H1 (cell line): Measurements from ENCODE around the gene LYVE1. TPM values are rescaled to one million over a fixed set of nuclear protein-coding genes. Genes with fewer than 3 reads are reported as not detected.

Experiments
- CTCF ChIA-PET: fragments of 300-600 bp; sonication (Branson Sonifier 250); formaldehyde crosslinking; loops from one replicate; lab custom pipeline; 2021; ENCODE audit not compliant: partially characterized antibody; lab: Charles Lee
- POLR2A ChIA-PET: fragments of 300-600 bp; sonication (Branson Sonifier 250); formaldehyde crosslinking; loops from one replicate; lab custom pipeline; 2021; ENCODE audit warnings: inconsistent platforms; ENCODE audit not compliant: partially characterized antibody; lab: Charles Lee
- DNase-seq, 2 experiments: peaks; one replicate each; pipeline versions ENCODE4 v3.0.0 to v3.0.0-alpha.2; 2010 to 2022; ENCODE audit warnings: low spot score in 2 of 2, low read depth in 1 of 2, mixed read lengths in 1 of 2
- FAIRE-seq: peaks from 2 replicates; lab custom pipeline; 2011; peaks lifted over from hg19 to GRCh38; lab: Jason Lieb, UNC
- H2AFZ ChIP-seq: 2 replicates; pipeline ENCODE4 v1.8.1; 2012; ENCODE audit warnings: low read length, inconsistent platforms
- H2AK5ac ChIP-seq: 2 replicates; pipeline ENCODE4 v1.6.1; 2013; ENCODE audit warnings: low read depth, low read length
- H2BK120ac ChIP-seq: replicated peaks from 2 replicates; pipeline ENCODE3; 2013; ENCODE audit warnings: low read depth, low read length, inconsistent platforms
- H2BK12ac ChIP-seq: 2 replicates; pipeline ENCODE4 v1.6.1; 2013; ENCODE audit warnings: low read depth, low read length
- H2BK15ac ChIP-seq: 2 replicates; pipeline ENCODE4 v1.6.1; 2013; ENCODE audit warnings: low read length
- H2BK20ac ChIP-seq: 2 replicates; pipeline ENCODE4 v1.6.1; 2013; ENCODE audit warnings: low read length
- H2BK5ac ChIP-seq: 2 replicates; pipeline ENCODE4 v1.6.1; 2013; ENCODE audit warnings: low read depth, low read length
- H3K14ac ChIP-seq: 2 replicates; pipeline ENCODE4 v1.6.1; 2013; ENCODE audit warnings: inconsistent platforms; ENCODE audit not compliant: insufficient read length
- H3K18ac ChIP-seq: 2 replicates; pipeline ENCODE4 v1.6.1; 2013; ENCODE audit warnings: low read length; ENCODE audit errors: extremely low read depth
- H3K23ac ChIP-seq: 2 replicates; pipeline ENCODE4 v1.6.1; 2013; ENCODE audit warnings: inconsistent platforms; ENCODE audit not compliant: insufficient read length
- H3K23me2 ChIP-seq: 2 replicates; pipeline ENCODE4 v1.6.1; 2013; ENCODE audit warnings: low read depth, low read length
- H3K27ac ChIP-seq: 2 replicates; pipeline ENCODE4 v1.6.1; 2011; ENCODE audit warnings: low read depth, low read length, inconsistent platforms
- H3K27me3 ChIP-seq, 4 experiments: replicated peaks in 1 of 4; 1 replicate in 1 of 4; 2 replicates in 3 of 4; pipeline versions ENCODE4 v1.6.1 to v1.8.1; 2011 to 2013; ENCODE audit warnings: low read length in 3 of 4, mild to moderate bottlenecking in 3 of 4, inconsistent platforms in 2 of 4, mixed read lengths in 2 of 4, moderate library complexity in 1 of 4; ENCODE audit not compliant: control insufficient read depth in 3 of 4, insufficient read depth in 3 of 4; ENCODE audit errors: extremely low read depth in 1 of 4
- H3K36me3 ChIP-seq, 4 experiments: 2 replicates each; pipeline versions ENCODE4 v1.6.1 to v1.8.1; 2011 to 2013; ENCODE audit warnings: mild to moderate bottlenecking in 4 of 4, low read length in 3 of 4, moderate library complexity in 2 of 4, control low read depth in 1 of 4, inconsistent platforms in 1 of 4; ENCODE audit not compliant: insufficient read depth in 4 of 4, control insufficient read depth in 2 of 4
- H3K4ac ChIP-seq: replicated peaks from 2 replicates; pipeline ENCODE3; 2013; ENCODE audit warnings: low read length, low read depth, mixed read lengths, inconsistent platforms; ENCODE audit not compliant: insufficient read length
- H3K4me1 ChIP-seq, 4 experiments: replicated peaks in 1 of 4; 1 replicate in 1 of 4; 2 replicates in 3 of 4; pipeline versions ENCODE4 v1.6.1 to v1.8.1; 2011 to 2013; ENCODE audit warnings: low read length in 3 of 4, inconsistent platforms in 2 of 4, mixed read lengths in 1 of 4; ENCODE audit not compliant: insufficient read depth in 4 of 4, control insufficient read depth in 3 of 4
- H3K4me2 ChIP-seq, 2 experiments: 2 replicates each; pipeline versions ENCODE4 v1.6.1 to v1.8.1; 2011 to 2013; ENCODE audit warnings: low read depth in 2 of 2, low read length in 2 of 2, control low read depth in 1 of 2, inconsistent platforms in 1 of 2, mild to moderate bottlenecking in 1 of 2; ENCODE audit not compliant: insufficient read depth in 1 of 2
- H3K4me3 ChIP-seq, 4 experiments: fragments of 200-600, 300-600 bp in 1 of 4; sonication (generic), shearing (Covaris generic), sonication (Bioruptor Twin) in 1 of 4; 2 replicates each; pipeline versions ENCODE4 v1.5.1 to v1.8.1; 2011 to 2016; ENCODE audit warnings: low read length in 4 of 4, low read depth in 3 of 4, control low read depth in 2 of 4, inconsistent platforms in 2 of 4, mild to moderate bottlenecking in 2 of 4, mixed read lengths in 1 of 4, moderate library complexity in 1 of 4; ENCODE audit not compliant: insufficient read depth in 2 of 4; ENCODE audit errors: extremely low read depth in 1 of 4
- H3K56ac ChIP-seq: replicated peaks from 2 replicates; pipeline ENCODE3; 2013; ENCODE audit warnings: low read depth, mild to moderate bottlenecking, mixed read lengths, low read length, inconsistent platforms; ENCODE audit not compliant: insufficient read length
- H3K79me1 ChIP-seq: 2 replicates; pipeline ENCODE4 v1.6.1; 2013; ENCODE audit warnings: low read depth, low read length, control low read depth
- H3K79me2 ChIP-seq, 2 experiments: 2 replicates each; pipeline versions ENCODE4 v1.6.1 to v1.8.1; 2012 to 2013; ENCODE audit warnings: low read length in 2 of 2, mild to moderate bottlenecking in 2 of 2, inconsistent platforms in 1 of 2; ENCODE audit not compliant: insufficient read depth in 2 of 2, control insufficient read depth in 1 of 2
- H3K9ac ChIP-seq, 4 experiments: replicated peaks in 1 of 4; 1 replicate in 1 of 4; 2 replicates in 3 of 4; pipeline versions ENCODE4 v1.6.1 to v1.8.1; 2011 to 2013; ENCODE audit warnings: low read depth in 3 of 4, low read length in 3 of 4, control low read depth in 2 of 4, mild to moderate bottlenecking in 2 of 4, moderate library complexity in 2 of 4, inconsistent platforms in 1 of 4; ENCODE audit errors: extremely low read depth in 1 of 4
- H3K9me3 ChIP-seq, 2 experiments: 2 replicates each; pipeline versions ENCODE4 v1.6.1 to v1.8.1; 2012 to 2013; ENCODE audit warnings: mild to moderate bottlenecking in 2 of 2, moderate library complexity in 2 of 2, control low read depth in 1 of 2, inconsistent platforms in 1 of 2, low read depth in 1 of 2, low read length in 1 of 2, mixed read lengths in 1 of 2; ENCODE audit not compliant: insufficient read depth in 2 of 2
- H4K20me1 ChIP-seq, 2 experiments: replicated peaks in 1 of 2; 2 replicates each; pipeline versions ENCODE3 to v1.8.1; 2011 to 2013; ENCODE audit warnings: inconsistent platforms in 2 of 2, low read length in 2 of 2, mild to moderate bottlenecking in 1 of 2; ENCODE audit not compliant: insufficient read depth in 2 of 2, control insufficient read depth in 1 of 2
- H4K5ac ChIP-seq: 2 replicates; pipeline ENCODE4 v1.6.1; 2013; ENCODE audit warnings: low read length, low read depth, mixed read lengths, inconsistent platforms; ENCODE audit not compliant: insufficient read length
- H4K8ac ChIP-seq: 2 replicates; pipeline ENCODE4 v1.8.0; 2013; ENCODE audit warnings: mild to moderate bottlenecking, moderate library complexity, low read length, inconsistent platforms; ENCODE audit not compliant: insufficient read depth; ENCODE audit errors: extremely low read depth
- H4K91ac ChIP-seq: replicated peaks from 2 replicates; pipeline ENCODE3; 2013; ENCODE audit warnings: low read length, mixed read lengths, inconsistent platforms; ENCODE audit not compliant: insufficient read length
- BACH1 ChIP-seq: IDR thresholded peaks from 2 replicates; pipeline ENCODE4 v1.6.1; 2012; ENCODE audit warnings: low read length, improper control_type of control experiment
- CBX5 ChIP-seq: fragments of 300-800, 300-1000 bp; sonication (generic); IDR thresholded peaks from 2 replicates; pipeline ENCODE4 v1.7.1; 2016; ENCODE audit warnings: antibody characterized with exemption, low read length, low read depth
- KDM4A ChIP-seq: IDR thresholded peaks from one replicate; pipeline ENCODE4 v1.7.1; 2012; ENCODE audit warnings: low read depth, mild to moderate bottlenecking, moderate library complexity, low read length, inconsistent platforms; ENCODE audit not compliant: severe bottlenecking
- NANOG ChIP-seq: IDR thresholded peaks from 2 replicates; pipeline ENCODE4 v1.6.1; 2011; ENCODE audit warnings: low read length, low read depth, mild to moderate bottlenecking, inconsistent platforms; ENCODE audit not compliant: insufficient read depth, poor library complexity, severe bottlenecking
- POLR2AphosphoS5 ChIP-seq: IDR thresholded peaks from 2 replicates; pipeline ENCODE4 v1.6.1; 2011; ENCODE audit warnings: low read depth, low read length
- RAD21 ChIP-seq, 2 experiments: IDR thresholded peaks in 1 of 2; conservative IDR thresholded peaks in 1 of 2; 2 replicates each; pipeline ENCODE4 v1.6.1; 2011; ENCODE audit warnings: low read depth in 2 of 2, low read length in 2 of 2, improper control_type of control experiment in 1 of 2, inconsistent platforms in 1 of 2, mild to moderate bottlenecking in 1 of 2, moderate library complexity in 1 of 2
- SIN3A ChIP-seq, 2 experiments: IDR thresholded peaks in 1 of 2; conservative IDR thresholded peaks in 1 of 2; 2 replicates each; pipeline ENCODE4 v1.6.1; 2011 to 2012; ENCODE audit warnings: low read length in 2 of 2, improper control_type of control experiment in 1 of 2, low read depth in 1 of 2, mild to moderate bottlenecking in 1 of 2
- SP1 ChIP-seq: IDR thresholded peaks from 2 replicates; pipeline ENCODE4 v1.6.1; 2011; ENCODE audit warnings: low read depth, low read length
- SP4 ChIP-seq: IDR thresholded peaks from 2 replicates; pipeline ENCODE4 v1.6.1; 2012; ENCODE audit warnings: low read length, inconsistent platforms
- SRF ChIP-seq: IDR thresholded peaks from 2 replicates; pipeline ENCODE4 v1.6.1; 2011; ENCODE audit warnings: mild to moderate bottlenecking, low read depth, low read length, moderate library complexity
- WGBS, 2 experiments: shearing (Covaris generic) in 1 of 2; methylation state at CpG; one replicate each; pipeline versions ENCODE4 v1.1.6 to v1.1.7; 2013 to 2015; ENCODE audit warnings: low lambda C conversion rate in 2 of 2, mixed read lengths in 2 of 2, inconsistent platforms in 1 of 2, low coverage in 1 of 2, missing lambda C conversion rate in 1 of 2; ENCODE audit not compliant: insufficient replicate concordance in 2 of 2, insufficient coverage in 1 of 2, insufficient read length in 1 of 2; ENCODE audit errors: extremely low coverage in 1 of 2, missing lambda C conversion rate in 1 of 2; 5-methylcytosine and 5-hydroxymethylcytosine counted together
- polyA plus RNA-seq, 7 experiments: library from polyadenylated mRNA; depleted of rRNA in 3 of 7; stranded (reverse) in 5 of 7; unstranded in 2 of 7; fragments of >200 nt in 5 of 7; fragments of 200-250 nt in 2 of 7; gene quantifications; 1 replicate in 5 of 7; 2 replicates in 1 of 7; 4 replicates in 1 of 7; pipeline versions ENCODE4 v1.2.1 to v1.2.3, GENCODE V29; 2011 to 2013; ENCODE audit warnings: missing spikeins in 2 of 7, mixed read lengths in 2 of 7
- total RNA-seq: library from RNA; stranded (reverse); fragmentation: NEBNext Ultra II Directional; extraction: Animal tissue kit (Norgen Biotek cat#: 25700); gene quantifications from 2 replicates; pipeline ENCODE4 v1.2.1, GENCODE V29; 2021

Gene LYVE1
- total and polyA plus RNA-seq, 2 of the 8 experiments (the other 6 are each of a cell fraction or from before 2014, with no cell fraction given), result 0.09 TPM; not detected in 1

DNA sequence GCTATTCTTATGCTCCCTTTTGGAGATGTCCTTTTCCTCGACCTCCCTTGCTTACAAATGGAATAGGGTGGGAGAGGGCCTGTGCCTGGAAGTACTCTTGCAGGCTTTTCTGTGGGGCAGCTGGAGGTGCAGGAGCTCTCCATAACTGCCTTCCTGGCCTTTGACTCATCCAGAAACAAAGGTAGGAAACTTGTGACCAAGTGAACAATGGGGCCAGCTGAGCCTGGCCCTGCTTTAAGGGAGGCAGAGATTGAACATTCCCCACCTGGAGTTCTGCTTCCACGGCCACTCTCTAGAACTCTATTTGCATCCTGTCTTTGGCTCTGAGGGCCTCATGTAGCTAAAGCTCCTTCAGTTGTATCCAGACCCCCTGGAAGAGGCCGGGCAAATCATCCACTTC is 5.1 kb upstream of the LYVE1 start:
- WGBS, 2 experiments, result 86% methylated on average over 3 of the region's 3 CpGs; no CpG with 5 or more reads in 1 of the 2 experiments
- Histone ChIP-seq H3K4ac (no peak overlapping the region), H2BK5ac (no peak overlapping the region), H3K9me3 (no peaks in the 10 kb centered on the region), H4K8ac (no peak overlapping the region), H3K18ac (no peak overlapping the region), H2AK5ac (no peak overlapping the region), H3K27ac (no peak overlapping the region), H2AFZ (no peak overlapping the region), H3K4me3 (no peak overlapping the region), H4K20me1 (no peaks in the 10 kb centered on the region), H3K23ac (no peak overlapping the region), H3K4me2 (no peak overlapping the region), H2BK120ac (no peak overlapping the region), H4K91ac (no peak overlapping the region), H3K4me1 (peaks cover 0 to 4% (median 0%) of the 10 kb centered on the region in 4 experiments; a peak in 4 of 7 replicates), H3K14ac (no peak overlapping the region), H2BK12ac (no peak overlapping the region), H2BK15ac (no peak overlapping the region), H3K23me2 (no peaks in the 10 kb centered on the region), H3K79me1 (no peaks in the 10 kb centered on the region), H3K27me3 (no peaks in the 10 kb centered on the region), H2BK20ac (no peak overlapping the region), H3K79me2 (no peaks in the 10 kb centered on the region), H3K36me3 (no peaks in the 10 kb centered on the region), H3K56ac (no peak overlapping the region), H3K9ac (no peak overlapping the region), H4K5ac (no peak overlapping the region)
- TF ChIP-seq SP4 (no peak), NANOG (no peak), SIN3A (conservative IDR thresholded peaks at IDR 0.05 in 1 of 2, IDR thresholded peaks at IDR 0.05 in 1 of 2; ENCODE audit: low read depth in 1 of 2, low read length in 2 of 2) (no peak), SRF (no peak), BACH1 (no peak), POLR2AphosphoS5 (no peak), KDM4A (no peak), RAD21 (IDR thresholded peaks at IDR 0.05 in 1 of 2, conservative IDR thresholded peaks at IDR 0.05 in 1 of 2; ENCODE audit: low read depth in 2 of 2, low read length in 2 of 2) (no peak), CBX5 (no peak), SP1 (no peak)
- CTCF ChIA-PET, result interaction anchor here (0.6 to 2.3 kb wide), 5 partner anchors 8 to 32 kb away, joined by 3 to 9 read pairs (median 4); no protein-coding TSS in a partner anchor
- POLR2A ChIA-PET, result no interaction called here
- FAIRE-seq, result no peak
- DNase-seq, result no peak
